Amygdala (tissue), 56 donors: Measurements from ENCODE around the gene CHST11.

Experiments
- DNase-seq, 56 donors: peaks; one replicate each; lab custom pipeline; 2025; lab: John Stamatoyannopoulos, UW

The CHST11 gene

GRCh38 chr12:104722601-104723534 lies 266.1 kb downstream of the CHST11 start:
- DNase-seq, result no peak

GRCh38 chr12:104723895-104724294 lies 267.1 kb downstream of the CHST11 start:
- no peak for DNase-seq

- no peak for DNase-seq
Observed at GRCh38 chr12:104724992-104725585, 268.3 kb downstream of the CHST11 start.

GRCh38 chr12:104725610-104726009 lies 268.9 kb downstream of the CHST11 start:
- no peak for DNase-seq

- no peak for DNase-seq
Observed at GRCh38 chr12:104727726-104728465, 271.1 kb downstream of the CHST11 start.

GRCh38 chr12:104729091-104729490 lies 272.3 kb downstream of the CHST11 start:
- no peak for DNase-seq

GRCh38 chr12:104729610-104730446 lies 273.1 kb downstream of the CHST11 start:
- no peak for DNase-seq

- DNase-seq, result no peak
Observed at GRCh38 chr12:104730763-104731162, 274.0 kb downstream of the CHST11 start.

GRCh38 chr12:104733717-104734175 lies 277.0 kb downstream of the CHST11 start:
- DNase-seq, result peak in 1 of 56 donors; percentile 7

- no peak for DNase-seq
Observed at GRCh38 chr12:104734541-104735095, 277.9 kb downstream of the CHST11 start.

- DNase-seq, result no peak
Observed at GRCh38 chr12:104735801-104736200, 279.1 kb downstream of the CHST11 start.

GRCh38 chr12:104736307-104736706 lies 279.6 kb downstream of the CHST11 start:
- DNase-seq, result no peak

- DNase-seq, result no peak
Observed at GRCh38 chr12:104737113-104737512, 280.4 kb downstream of the CHST11 start.

GRCh38 chr12:104737791-104738301 lies 281.1 kb downstream of the CHST11 start:
- DNase-seq, result peak in 2 of 56 donors; percentile 7 to 15

GRCh38 chr12:104738331-104738730 lies 281.6 kb downstream of the CHST11 start:
- DNase-seq, result no peak

- no peak for DNase-seq
Observed at GRCh38 chr12:104738776-104739642, 282.3 kb downstream of the CHST11 start.

- DNase-seq, result peak in 13 of 56 donors; percentile 8 to 68 (median 26)
Observed at GRCh38 chr12:104740668-104741067, 283.9 kb downstream of the CHST11 start.

- peak in 5 of 56 donors; percentile 6 to 51 (median 32) for DNase-seq
Observed at GRCh38 chr12:104741077-104741476, 284.3 kb downstream of the CHST11 start.
